22Rv1 (cell line): ENCODE results near the gene NID1.

Source experiments
- H3K27ac ChIP-seq: fragments of 450-650 bp; 2 replicates; pipeline ENCODE4 v1.5.1; 2017
- CTCF ChIP-seq: fragments of 450-650 bp; IDR thresholded peaks from 2 replicates; pipeline ENCODE4 v1.5.1; 2017; ENCODE audit warnings: mild to moderate bottlenecking
- ZFX ChIP-seq: fragments of 450-650 bp; IDR thresholded peaks from 2 replicates; pipeline ENCODE4 v1.6.1; 2017; ENCODE audit warnings: antibody characterized with exemption, borderline replicate concordance

Gene NID1

GRCh38 chr1:236064674-236065508 is at the start of gene NID1:
Gene NID1 (minus strand): TSS chr1:236065090. CDS start chr1:236065079, 11 bp downstream.
- TF ChIP-seq ZFX (no peak), CTCF (peak; percentile 47)
- H3K27ac ChIP-seq, result no peak within 1 kb of the TSS

- no peak overlapping the region for H3K27ac ChIP-seq
- no peak for TF ChIP-seq ZFX
- no peak for TF ChIP-seq CTCF
These were observed 49.3 kb upstream of the NID1 start for GRCh38 chr1:236114076-236114747.

GRCh38 chr1:236113324-236114032 is 48.6 kb upstream of the NID1 start:
- TF ChIP-seq CTCF (no peak), ZFX (no peak)
- no peak overlapping the region for H3K27ac ChIP-seq

- no peak overlapping the region for H3K27ac ChIP-seq
- no peak for TF ChIP-seq CTCF
- no peak for TF ChIP-seq ZFX
These were observed 47.4 kb upstream of the NID1 start for GRCh38 chr1:236112332-236112627.

GRCh38 chr1:236111527-236112331 is 46.8 kb upstream of the NID1 start:
- TF ChIP-seq ZFX (no peak), CTCF (no peak)
- no peak overlapping the region for H3K27ac ChIP-seq

GRCh38 chr1:236110137-236110536 is 45.2 kb upstream of the NID1 start:
- no peak for TF ChIP-seq CTCF
- TF ChIP-seq ZFX, result no peak

More at GRCh38 chr1:236110137-236110536, 45.2 kb upstream of the NID1 start:
- no peak overlapping the region for H3K27ac ChIP-seq
